ENCODE measurements around the gene FRMD6.

The FRMD6 gene

GRCh38 chr14:51653775-51654532 lies 2.2 kb downstream of the FRMD6 start:
- no peak for ATAC-seq
- no peak for TF ChIP-seq CSDC2 (CRISPR knock-in tag; IDR thresholded peaks at IDR 0.05)
- no peak for TF ChIP-seq CREB5 (CRISPR knock-in tag; IDR thresholded peaks at IDR 0.05; ENCODE audit: low read depth)
- TF ChIP-seq TCF4 (CRISPR knock-in tag; IDR thresholded peaks at IDR 0.05; ENCODE audit: borderline replicate concordance) = no peak
- TF ChIP-seq ZNF8 (CRISPR knock-in tag; IDR thresholded peaks at IDR 0.05) = no peak
- no peak for TF ChIP-seq ZFP3 (CRISPR knock-in tag; IDR thresholded peaks at IDR 0.05)
- TF ChIP-seq ZC3H10 (CRISPR knock-in tag; IDR thresholded peaks at IDR 0.05) = no peak; the same call in 1 of the 2 replicates
- no peak for TF ChIP-seq SNAI2 (CRISPR knock-in tag; IDR thresholded peaks at IDR 0.05)
- TF ChIP-seq TOX (CRISPR knock-in tag; IDR thresholded peaks at IDR 0.05; ENCODE audit: borderline replicate concordance) = no peak
- TF ChIP-seq ZFP30 (CRISPR knock-in tag; IDR thresholded peaks at IDR 0.05) = no peak
- TF ChIP-seq GLIS3 (CRISPR knock-in tag; IDR thresholded peaks at IDR 0.05) = no peak
- TF ChIP-seq ARNTL (CRISPR knock-in tag; IDR thresholded peaks at IDR 0.05; ENCODE audit: borderline replicate concordance, low read depth) = no peak
- no peak for TF ChIP-seq CSRNP3 (CRISPR knock-in tag; IDR thresholded peaks at IDR 0.05)
- no peak; the same call in 1 of the 2 replicates for TF ChIP-seq ZNF70 (CRISPR knock-in tag; IDR thresholded peaks at IDR 0.05)
- no peak for TF ChIP-seq TSHZ2 (CRISPR knock-in tag; IDR thresholded peaks at IDR 0.05)

- TF ChIP-seq CSDC2 (CRISPR knock-in tag; IDR thresholded peaks at IDR 0.05) = no peak
- TF ChIP-seq ZC3H10 (CRISPR knock-in tag; IDR thresholded peaks at IDR 0.05) = no peak
- TF ChIP-seq ZNF565 (CRISPR knock-in tag; conservative IDR thresholded peaks at IDR 0.05; ENCODE audit: low read depth) = no peak
- peak; percentile 92 for TF ChIP-seq TCF4 (CRISPR knock-in tag; IDR thresholded peaks at IDR 0.05; ENCODE audit: borderline replicate concordance)
- no peak for TF ChIP-seq OSR1 (CRISPR knock-in tag; IDR thresholded peaks at IDR 0.05)
- TF ChIP-seq ZNF70 (CRISPR knock-in tag; IDR thresholded peaks at IDR 0.05) = no peak
- no peak for ATAC-seq
These were observed 2.8 kb downstream of the FRMD6 start for GRCh38 chr14:51654533-51654845.

- peak; percentile 11; the same call in 2 of the 3 replicates for ATAC-seq
- no peak for TF ChIP-seq SNAI2 (CRISPR knock-in tag; IDR thresholded peaks at IDR 0.05)
- TF ChIP-seq POU6F1 (CRISPR knock-in tag; IDR thresholded peaks at IDR 0.05; ENCODE audit: borderline replicate concordance, low read depth) = no peak
- TF ChIP-seq PATZ1 (CRISPR knock-in tag; IDR thresholded peaks at IDR 0.05; ENCODE audit: borderline replicate concordance) = no peak
- no peak for TF ChIP-seq ZNF8 (CRISPR knock-in tag; IDR thresholded peaks at IDR 0.05)
- no peak for TF ChIP-seq TSHZ2 (CRISPR knock-in tag; IDR thresholded peaks at IDR 0.05)
- no peak for TF ChIP-seq ZNF565 (CRISPR knock-in tag; conservative IDR thresholded peaks at IDR 0.05; ENCODE audit: low read depth)
- no peak for TF ChIP-seq CSRNP3 (CRISPR knock-in tag; IDR thresholded peaks at IDR 0.05)
- no peak for TF ChIP-seq ZC3H10 (CRISPR knock-in tag; IDR thresholded peaks at IDR 0.05)
- no peak for TF ChIP-seq OSR1 (CRISPR knock-in tag; IDR thresholded peaks at IDR 0.05)
- no peak for TF ChIP-seq CSDC2 (CRISPR knock-in tag; IDR thresholded peaks at IDR 0.05)
These were observed 6.1 kb downstream of the FRMD6 start for GRCh38 chr14:51657762-51658161.

All from SK-N-SH treated with all-trans-retinoic acid at 6 μM for 48 hours (cell line).